ENCODE results near the gene NFS1. TPM values are rescaled to one million over a fixed set of nuclear protein-coding genes. Genes with fewer than 3 reads are reported as not detected.
"Not testable (repeated sequence)": the region's sequence is repeated elsewhere in the genome, so short reads cannot be mapped to it uniquely, and the experiment has no call there.

Gene NFS1
- total RNA-seq, 1 donor from 2014 or later: 23.5 TPM

GRCh38 chr20:35729836-35730582, 30.9 kb upstream of the NFS1 start:
- no peak for DNase-seq (ENCODE audit: low spot score)

DNA sequence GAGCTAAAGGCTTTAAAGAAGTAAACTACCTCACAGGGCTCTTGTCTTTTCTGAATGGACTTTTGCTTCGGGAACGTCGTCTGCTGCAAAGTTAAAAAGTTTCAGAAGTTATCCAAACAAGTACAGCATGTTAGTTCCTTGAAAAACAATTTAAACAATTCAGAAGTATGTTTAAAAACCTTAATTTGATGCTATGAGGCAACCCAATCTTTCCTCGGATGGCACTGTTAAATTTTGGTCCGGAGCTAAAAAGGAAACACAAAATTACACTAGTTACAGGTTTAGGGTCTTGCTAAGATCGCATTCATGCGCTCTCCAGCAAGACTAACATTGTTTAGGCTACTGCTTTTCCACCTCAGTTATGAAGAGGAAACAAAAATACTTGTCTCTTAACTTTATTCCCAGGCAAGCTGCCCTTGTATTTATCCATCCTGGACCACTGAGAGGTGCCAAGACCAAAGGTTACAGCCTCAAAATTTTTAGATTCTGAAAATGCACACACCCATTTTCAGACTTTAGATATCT, 30.2 kb upstream of the NFS1 start:
- no peak for DNase-seq (ENCODE audit: low spot score)

GRCh38 chr20:35726842-35727711, 27.9 kb upstream of the NFS1 start:
- DNase-seq (ENCODE audit: low spot score): no peak

- DNase-seq (ENCODE audit: low spot score): no peak
Observed at GRCh38 chr20:35724321-35725230, 25.4 kb upstream of the NFS1 start.

DNA sequence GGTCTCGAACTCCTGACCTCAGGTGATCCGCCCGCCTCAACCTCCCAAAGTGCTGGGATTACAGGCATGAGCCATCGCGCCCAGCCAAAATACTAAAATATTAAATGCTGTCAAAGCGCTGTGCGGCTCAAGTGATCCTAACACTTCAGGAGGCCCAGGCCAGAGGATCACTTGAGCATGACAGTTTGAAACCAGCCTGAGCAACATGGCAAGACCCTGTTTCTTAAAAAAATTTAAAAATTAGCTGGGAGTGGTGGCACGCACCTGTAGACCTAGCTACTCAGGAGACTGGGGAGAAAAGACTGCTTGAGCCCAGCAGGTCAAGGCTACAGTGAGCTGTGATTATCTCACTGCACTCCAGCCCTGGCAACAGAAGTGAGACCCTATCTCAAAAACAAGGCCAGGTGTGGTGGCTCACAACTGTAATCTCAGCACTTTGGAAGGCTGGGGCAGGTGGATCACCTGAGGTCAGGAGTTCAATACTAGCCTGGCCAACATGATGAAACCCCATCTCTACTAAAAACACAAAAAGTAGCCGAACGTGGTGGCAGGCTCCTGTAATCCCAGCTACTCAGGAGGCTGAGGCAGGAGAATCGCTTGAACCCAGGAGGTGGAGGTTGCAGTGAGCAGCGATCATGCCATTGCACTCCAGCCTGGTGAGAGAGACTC, 24.6 kb upstream of the NFS1 start:
- DNase-seq (ENCODE audit: low spot score): not testable (repeated sequence)

DNA sequence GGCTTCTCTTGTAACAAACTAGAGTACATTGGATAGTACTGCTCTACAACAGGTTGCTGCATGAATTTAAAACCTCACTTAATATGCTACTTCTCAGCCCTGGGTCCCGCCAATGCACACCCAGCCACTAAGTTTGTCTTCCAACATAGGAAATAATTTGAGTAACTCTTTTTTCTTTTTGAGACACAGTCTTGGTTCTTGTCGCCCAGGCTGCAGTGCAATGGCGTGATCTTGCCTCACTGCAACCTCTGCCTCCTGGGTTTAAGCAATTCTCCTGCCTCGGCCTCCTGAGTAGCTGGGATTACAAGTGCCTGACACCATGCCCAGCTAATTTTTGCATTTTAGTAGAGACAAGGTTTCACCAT, 24.1 kb upstream of the NFS1 start:
- DNase-seq (ENCODE audit: low spot score): not testable (repeated sequence)

DNA sequence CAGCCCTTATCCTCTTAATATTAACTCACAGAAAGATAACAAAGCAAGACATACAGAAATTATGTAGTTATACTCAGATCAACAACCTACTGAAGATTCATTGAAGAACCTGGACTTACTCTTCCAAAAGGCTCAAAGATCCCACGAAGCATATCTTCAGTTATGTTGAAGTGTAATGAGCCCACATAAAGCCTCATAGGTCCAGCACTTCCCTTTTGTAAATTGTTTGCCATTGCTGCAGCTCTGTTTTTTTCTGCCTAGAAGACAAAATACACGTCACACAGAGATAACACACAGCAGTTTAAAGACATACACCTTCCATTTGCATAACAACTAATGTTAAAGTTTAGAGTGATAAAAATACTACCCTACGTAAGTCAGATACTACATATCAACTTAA, 22.5 kb upstream of the NFS1 start:
- no peak for DNase-seq (ENCODE audit: low spot score)

DNA sequence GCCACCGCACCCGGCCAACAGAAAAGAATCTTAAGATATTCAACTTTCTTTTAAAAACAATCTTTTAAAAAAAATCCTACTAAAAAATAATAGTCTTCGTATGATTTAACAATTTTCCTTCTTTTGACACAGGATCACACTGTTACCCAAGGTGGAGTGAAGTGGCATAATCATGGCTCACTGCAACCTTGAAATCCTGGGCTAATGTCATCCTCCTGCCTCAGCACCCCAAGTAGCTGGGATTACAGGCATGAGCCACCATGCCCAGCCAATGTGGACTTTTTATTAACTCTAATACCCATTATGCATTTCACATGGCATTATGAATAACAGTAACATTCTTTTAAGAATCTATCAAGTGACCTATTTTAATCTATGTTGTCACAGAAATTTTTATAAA, 22.1 kb upstream of the NFS1 start:
- DNase-seq (ENCODE audit: low spot score): no peak

DNA sequence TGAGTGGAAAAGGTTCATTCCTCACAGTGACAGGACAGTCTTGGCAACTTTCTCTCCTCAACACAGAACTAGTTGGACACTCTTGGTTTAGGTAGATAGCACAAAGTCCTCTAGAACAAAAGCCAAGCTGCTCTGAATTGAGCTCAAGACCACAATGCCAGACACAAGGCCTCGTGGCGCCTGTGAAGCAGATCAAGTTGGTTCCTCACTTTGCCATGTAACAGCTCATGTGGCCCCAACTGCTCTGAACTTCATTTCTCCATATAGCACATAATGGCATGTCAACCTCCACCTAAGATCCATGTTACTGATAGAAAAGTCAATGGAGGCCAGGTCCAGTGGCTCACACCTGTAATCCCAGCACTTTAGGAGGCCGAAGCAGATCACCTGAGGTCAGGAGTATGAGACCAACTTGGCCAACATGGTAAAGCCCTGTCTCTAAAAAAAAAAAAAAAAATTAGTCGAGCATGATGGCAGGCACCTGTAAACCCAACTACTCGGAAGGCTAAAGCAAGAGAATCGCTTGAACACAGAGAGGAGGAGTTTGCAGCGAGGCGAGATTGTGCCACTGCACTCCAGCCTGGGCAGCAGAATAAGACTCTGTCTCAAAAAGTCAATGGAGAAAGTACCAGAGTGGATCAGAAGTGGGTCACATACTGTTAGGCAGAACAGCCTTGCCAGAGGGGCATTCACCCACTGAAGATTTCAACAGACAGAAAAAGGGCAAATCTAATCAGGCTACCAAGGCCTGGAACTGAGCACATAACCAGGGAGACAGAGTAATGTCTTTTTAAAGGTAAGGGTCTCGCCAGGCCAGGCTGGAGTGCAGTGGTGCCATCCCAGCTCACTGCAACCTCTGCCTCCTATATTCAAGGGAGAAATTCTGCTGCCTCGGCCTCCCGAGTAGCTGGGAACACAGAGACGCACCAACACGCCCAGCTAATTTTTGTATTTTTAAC, 21.3 kb upstream of the NFS1 start:
- no peak for DNase-seq (ENCODE audit: low spot score)

DNA sequence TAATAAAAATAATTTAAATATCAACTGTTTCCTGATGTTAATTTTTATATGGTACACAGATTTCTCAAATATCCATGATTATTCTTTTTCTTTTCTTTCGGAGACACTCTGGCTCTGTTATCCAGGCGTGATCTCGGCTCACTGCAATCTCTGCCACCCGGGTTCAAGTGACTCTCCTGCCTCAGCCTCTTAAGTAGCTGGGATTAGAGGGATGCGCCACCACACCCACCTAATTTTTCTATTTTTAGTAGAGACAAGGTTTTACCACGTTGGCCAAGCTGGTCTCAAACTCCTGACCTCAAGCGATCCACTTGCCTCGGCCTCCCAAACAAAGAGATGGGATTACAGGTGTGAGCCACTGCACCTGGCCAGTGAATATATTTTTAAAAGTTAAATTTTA, 20.6 kb upstream of the NFS1 start:
- DNase-seq (ENCODE audit: low spot score): no peak

- no peak for DNase-seq (ENCODE audit: low spot score)
Observed at GRCh38 chr20:35718972-35719635, 20.0 kb upstream of the NFS1 start.

DNA sequence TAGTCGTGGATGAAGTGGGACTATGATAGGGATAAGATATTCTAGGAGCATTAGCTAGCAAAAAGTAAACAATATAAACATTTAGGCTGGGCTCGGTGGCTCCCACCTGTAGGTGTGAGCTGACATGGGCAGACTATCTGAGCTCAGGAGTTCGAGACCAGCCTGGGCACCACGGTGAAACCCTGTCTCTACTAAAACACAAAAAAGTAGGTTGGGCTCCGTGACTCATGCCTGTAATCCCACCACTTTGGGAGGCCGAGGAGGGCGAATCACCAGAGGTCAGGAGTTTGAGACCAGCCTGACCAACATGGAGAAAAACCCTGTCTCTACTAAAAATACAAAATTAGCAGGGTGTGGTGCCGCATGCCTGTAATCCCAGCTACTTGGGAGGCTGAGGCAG, 19.2 kb upstream of the NFS1 start:
- not testable (repeated sequence) for DNase-seq (ENCODE audit: low spot score)

DNA sequence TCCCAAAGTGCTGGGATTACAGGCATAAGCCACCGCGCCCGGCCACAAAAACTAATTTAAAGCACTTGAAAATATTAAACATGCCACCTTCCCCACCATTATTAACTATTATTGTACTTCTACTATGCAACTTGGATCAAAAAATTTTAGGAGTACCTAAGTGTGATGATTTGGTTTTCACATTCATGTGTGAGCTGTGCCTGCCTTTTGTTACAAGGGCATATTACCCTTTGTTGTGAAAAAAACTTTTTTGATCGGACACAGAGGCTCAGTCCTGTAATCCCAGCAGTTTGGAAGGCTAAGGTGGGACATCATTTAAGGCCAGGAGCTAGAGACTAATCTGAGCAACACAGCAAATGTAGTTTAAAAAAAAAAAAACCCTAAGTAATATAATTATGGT, 17.2 kb upstream of the NFS1 start:
- no peak for DNase-seq (ENCODE audit: low spot score)

DNA sequence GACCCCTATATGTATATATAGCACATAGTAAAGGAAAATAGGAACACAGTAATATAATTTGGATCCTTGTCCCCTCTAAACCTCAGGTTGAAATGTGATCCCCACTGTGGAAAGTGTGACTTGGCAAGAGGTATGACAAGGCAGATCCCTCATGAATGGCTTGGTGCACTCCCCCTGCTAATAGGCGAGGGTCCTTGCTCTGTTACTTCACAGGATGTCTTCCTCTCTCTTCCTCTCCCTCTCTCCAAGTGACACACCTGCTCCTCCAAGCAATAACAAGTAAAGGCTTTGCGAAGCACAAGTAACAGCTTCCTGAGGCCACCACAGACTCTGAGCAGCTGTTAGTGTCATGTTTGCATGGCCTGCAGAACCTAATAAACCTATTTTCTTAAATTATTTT, 16.5 kb upstream of the NFS1 start:
- no peak for DNase-seq (ENCODE audit: low spot score)

GRCh38 chr20:35714127-35714526, 15.0 kb upstream of the NFS1 start:
- no peak for DNase-seq (ENCODE audit: low spot score)

DNA sequence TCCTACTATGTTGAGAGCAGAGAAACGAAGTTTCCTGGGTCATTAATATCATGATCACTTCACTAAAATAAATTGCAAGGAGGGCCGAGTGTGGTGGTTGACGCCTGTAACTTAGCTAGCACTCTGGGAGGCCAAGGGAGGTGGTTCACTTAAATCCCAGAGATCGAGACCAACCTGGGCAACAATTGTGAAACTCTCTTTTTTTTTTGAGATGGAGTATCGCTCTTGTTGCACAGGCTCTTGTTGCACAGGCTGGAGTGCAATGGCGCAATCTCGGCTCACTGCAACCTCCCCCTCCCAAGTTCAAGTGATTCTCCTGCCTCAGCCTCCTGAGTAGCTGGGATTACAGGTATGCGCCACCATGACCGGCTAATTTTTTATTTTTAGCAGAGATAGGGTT, 14.0 kb upstream of the NFS1 start:
- DNase-seq (ENCODE audit: low spot score): not testable (repeated sequence)

DNA sequence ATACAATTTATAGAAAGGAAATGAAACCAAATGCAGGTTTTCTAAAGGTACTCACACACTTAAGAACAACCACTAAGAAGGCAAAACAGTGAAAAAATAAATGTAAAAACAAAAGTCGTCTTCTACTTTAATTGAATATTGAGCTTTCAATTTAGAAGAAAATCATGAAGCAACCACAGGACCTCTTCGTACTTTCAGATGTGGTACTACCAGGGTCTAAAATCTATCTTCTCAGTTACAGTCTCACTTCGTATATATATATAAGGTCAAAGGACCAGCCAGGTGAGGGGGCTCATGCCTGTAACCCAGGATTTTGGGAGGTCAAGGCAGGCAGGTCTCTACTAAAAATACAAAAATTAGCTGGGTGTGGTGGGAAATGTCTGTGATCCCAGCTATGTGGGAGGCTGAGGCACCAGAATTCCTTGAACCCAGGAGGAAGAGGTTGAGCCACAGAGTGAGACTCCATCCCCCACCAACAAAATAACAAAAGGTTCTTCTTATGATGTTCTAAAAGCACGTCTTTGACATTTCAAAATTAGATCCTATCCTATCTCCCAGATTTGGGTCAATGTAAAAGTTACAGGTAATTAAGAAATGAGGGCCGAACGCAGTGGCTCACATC, 12.5 kb upstream of the NFS1 start:
- no peak for DNase-seq (ENCODE audit: low spot score)

- no peak for DNase-seq (ENCODE audit: low spot score)
Observed at GRCh38 chr20:35710884-35711587, 11.9 kb upstream of the NFS1 start.

All from mesenteric fat pad (tissue), 1 donor.